Measurements from ENCODE around the gene MAPKAPK3. TPM values are rescaled to one million over a fixed set of nuclear protein-coding genes. Genes with fewer than 3 reads are reported as not detected.

Gene MAPKAPK3
- total RNA-seq, 4 donors from 2014 or later: 25.8 to 57.8 (median 29.2) TPM

- TF ChIP-seq, protein P1, sequence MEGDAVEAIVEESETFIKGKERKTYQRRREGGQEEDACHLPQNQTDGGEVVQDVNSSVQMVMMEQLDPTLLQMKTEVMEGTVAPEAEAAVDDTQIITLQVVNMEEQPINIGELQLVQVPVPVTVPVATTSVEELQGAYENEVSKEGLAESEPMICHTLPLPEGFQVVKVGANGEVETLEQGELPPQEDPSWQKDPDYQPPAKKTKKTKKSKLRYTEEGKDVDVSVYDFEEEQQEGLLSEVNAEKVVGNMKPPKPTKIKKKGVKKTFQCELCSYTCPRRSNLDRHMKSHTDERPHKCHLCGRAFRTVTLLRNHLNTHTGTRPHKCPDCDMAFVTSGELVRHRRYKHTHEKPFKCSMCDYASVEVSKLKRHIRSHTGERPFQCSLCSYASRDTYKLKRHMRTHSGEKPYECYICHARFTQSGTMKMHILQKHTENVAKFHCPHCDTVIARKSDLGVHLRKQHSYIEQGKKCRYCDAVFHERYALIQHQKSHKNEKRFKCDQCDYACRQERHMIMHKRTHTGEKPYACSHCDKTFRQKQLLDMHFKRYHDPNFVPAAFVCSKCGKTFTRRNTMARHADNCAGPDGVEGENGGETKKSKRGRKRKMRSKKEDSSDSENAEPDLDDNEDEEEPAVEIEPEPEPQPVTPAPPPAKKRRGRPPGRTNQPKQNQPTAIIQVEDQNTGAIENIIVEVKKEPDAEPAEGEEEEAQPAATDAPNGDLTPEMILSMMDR (IDR thresholded peaks at IDR 0.05; ENCODE audit: low read depth): no peak
These were observed 37.1 kb downstream of the MAPKAPK3 start for GRCh38 chr3:50653937-50654595.

DNA sequence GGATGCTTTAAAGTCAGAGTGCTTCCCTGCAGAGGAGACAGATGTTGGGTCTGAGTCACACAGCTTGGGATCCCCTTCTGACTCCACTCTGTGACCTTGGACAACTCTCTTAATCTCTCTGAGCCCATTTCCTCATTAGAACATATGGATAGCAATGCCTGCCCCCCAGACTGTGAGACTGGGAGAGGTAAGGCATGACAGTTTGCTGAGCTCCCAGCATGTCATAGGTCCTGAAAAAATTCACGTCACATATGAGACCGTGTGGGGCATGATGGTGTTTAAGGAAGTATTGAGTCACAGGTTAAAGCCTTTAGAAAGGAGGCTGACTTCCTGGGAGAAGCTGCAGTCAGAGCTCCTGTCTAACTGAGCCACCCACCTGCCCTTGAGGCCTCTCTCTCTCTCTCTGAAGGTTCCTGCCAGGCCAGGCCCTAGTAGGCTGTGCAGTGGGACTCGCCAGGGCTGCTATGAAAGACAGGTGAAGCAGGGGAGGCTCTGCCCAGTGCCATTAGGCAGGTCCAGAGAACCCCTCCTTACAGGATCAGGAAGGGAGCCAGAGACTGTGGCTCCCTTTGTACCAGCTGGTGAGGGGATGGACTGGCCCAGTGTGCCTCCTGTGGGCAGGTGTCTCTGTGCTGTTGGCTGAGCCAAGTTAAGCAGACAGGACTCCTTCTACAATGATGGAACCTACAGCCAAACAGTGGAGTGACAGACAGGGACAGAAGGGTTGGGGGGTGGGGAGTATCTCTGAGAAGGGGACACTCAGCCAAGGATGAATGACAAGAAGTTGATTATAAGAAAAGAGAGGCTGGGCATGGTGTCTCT is 38.3 kb downstream of the MAPKAPK3 start:
- TF ChIP-seq, protein P1 (IDR thresholded peaks at IDR 0.05; ENCODE audit: low read depth): no peak

DNA sequence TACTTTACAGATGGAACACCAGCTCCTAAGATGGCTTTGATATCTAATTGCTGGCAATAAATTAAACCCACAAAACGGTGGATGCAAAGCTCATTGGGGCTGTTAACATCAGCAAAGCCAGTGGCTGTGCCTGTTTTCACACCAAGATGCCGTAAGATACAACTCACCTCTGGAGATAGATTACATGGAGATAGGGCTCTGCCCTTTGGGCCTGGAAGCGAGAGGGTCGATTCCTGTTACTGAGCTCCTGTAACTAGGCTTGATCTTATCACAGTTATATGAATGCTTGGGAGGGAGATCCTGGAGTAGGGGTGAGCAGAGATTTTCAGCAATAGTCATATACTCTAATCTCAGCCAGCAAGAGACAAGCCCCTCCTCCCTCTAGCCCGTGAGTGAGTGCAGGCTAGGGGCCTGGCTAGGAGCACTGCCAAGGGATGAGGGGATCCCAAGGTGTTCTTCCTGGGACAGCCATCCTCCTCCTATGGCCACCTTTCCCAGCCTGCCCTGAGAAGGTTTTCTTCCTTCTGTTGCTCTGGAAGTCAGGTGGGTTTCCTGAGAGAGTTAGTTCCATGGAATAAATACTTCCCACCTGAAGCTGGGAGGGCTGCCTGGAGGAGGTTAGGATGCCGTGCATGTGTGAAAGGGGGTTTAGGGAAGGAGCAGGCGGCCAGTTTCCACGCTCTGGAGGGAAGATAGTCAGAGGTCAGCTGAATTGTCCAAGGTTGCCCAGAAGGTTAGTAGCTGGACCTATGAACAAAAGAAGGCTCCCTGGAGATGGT is 39.7 kb downstream of the MAPKAPK3 start:
- TF ChIP-seq, protein P1 (IDR thresholded peaks at IDR 0.05; ENCODE audit: low read depth): no peak

DNA sequence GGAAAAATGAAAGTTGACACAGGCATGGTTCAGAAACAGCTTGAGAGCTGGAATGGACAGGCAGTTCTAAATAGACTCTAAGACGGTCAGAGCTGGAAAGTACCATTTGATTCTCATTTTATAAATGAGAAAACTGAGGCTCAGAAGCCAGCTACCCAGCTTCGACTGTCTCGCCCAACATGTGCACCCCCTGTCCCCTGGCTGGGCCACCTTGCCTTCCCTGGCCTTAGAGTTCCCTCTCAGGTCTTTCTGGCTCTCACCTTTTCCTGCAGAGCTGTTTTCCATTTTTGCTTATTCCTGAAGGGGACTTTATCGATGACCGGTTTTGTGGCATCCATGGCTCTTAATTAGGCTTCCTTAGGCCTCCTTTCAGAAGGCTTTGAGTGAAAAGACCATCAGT is 40.5 kb downstream of the MAPKAPK3 start:
- TF ChIP-seq, protein P1 (IDR thresholded peaks at IDR 0.05; ENCODE audit: low read depth): no peak

GRCh38 chr3:50657816-50658215 is 40.9 kb downstream of the MAPKAPK3 start:
- TF ChIP-seq, protein P1 (IDR thresholded peaks at IDR 0.05; ENCODE audit: low read depth): no peak

GRCh38 chr3:50658416-50658815 is 41.5 kb downstream of the MAPKAPK3 start:
- TF ChIP-seq, protein P1 (IDR thresholded peaks at IDR 0.05; ENCODE audit: low read depth): no peak

GRCh38 chr3:50658831-50659230 is 41.9 kb downstream of the MAPKAPK3 start:
- TF ChIP-seq, protein P1 (IDR thresholded peaks at IDR 0.05; ENCODE audit: low read depth): no peak

Measured in subcutaneous adipose tissue (tissue), 4 donors.